NCI-H146 treated with DMSO at 0.1 percent for 48 hours (cell line): Measurements from ENCODE around the gene NFKBIA.
"Not testable (repeated sequence)": the region's sequence is repeated elsewhere in the genome, so short reads cannot be mapped to it uniquely, and the experiment has no call there.

Experiments
- DNase-seq: peaks from one replicate; lab custom pipeline; 2025; ENCODE audit not compliant: unreplicated experiment; lab: John Stamatoyannopoulos, UW

NFKBIA gene

GRCh38 chr14:35404449-35405303 lies at the start of gene NFKBIA:
Gene NFKBIA, minus strand, starts transcription at chr14:35404749. Its CDS starts 105 bp downstream, at chr14:35404644.
- peak; percentile 41 for DNase-seq

- no peak for DNase-seq
These were observed 41.9 kb upstream of the NFKBIA start for GRCh38 chr14:35446450-35446849.

- no peak for DNase-seq
These were observed 39.6 kb upstream of the NFKBIA start for GRCh38 chr14:35444104-35444503.

GRCh38 chr14:35441160-35441559 lies 36.6 kb upstream of the NFKBIA start:
- no peak for DNase-seq

- DNase-seq: no peak
These were observed 34.6 kb upstream of the NFKBIA start for GRCh38 chr14:35438910-35439713.

GRCh38 chr14:35438492-35438891 lies 33.9 kb upstream of the NFKBIA start:
- not testable (repeated sequence) for DNase-seq

- DNase-seq: no peak
These were observed 30.6 kb upstream of the NFKBIA start for GRCh38 chr14:35435177-35435576.

- no peak for DNase-seq
These were observed 29.3 kb upstream of the NFKBIA start for GRCh38 chr14:35433826-35434225.

GRCh38 chr14:35430459-35431199 lies 26.1 kb upstream of the NFKBIA start:
- DNase-seq: no peak

GRCh38 chr14:35429951-35430350 lies 25.4 kb upstream of the NFKBIA start:
- no peak for DNase-seq

- DNase-seq: no peak
These were observed 21.3 kb upstream of the NFKBIA start for GRCh38 chr14:35425850-35426249.

GRCh38 chr14:35423621-35424020 lies 19.1 kb upstream of the NFKBIA start:
- no peak for DNase-seq

GRCh38 chr14:35420036-35420811 lies 15.7 kb upstream of the NFKBIA start:
- no peak for DNase-seq

- no peak for DNase-seq
These were observed 14.9 kb upstream of the NFKBIA start for GRCh38 chr14:35419429-35419841.

- no peak for DNase-seq
These were observed 13.5 kb upstream of the NFKBIA start for GRCh38 chr14:35418093-35418492.

- no peak for DNase-seq
These were observed 11.7 kb upstream of the NFKBIA start for GRCh38 chr14:35416108-35416750.

GRCh38 chr14:35414365-35414764 lies 9.8 kb upstream of the NFKBIA start:
- DNase-seq: no peak

GRCh38 chr14:35412272-35413056 lies 7.9 kb upstream of the NFKBIA start:
- DNase-seq: no peak

- DNase-seq: no peak
These were observed 6.3 kb upstream of the NFKBIA start for GRCh38 chr14:35410858-35411257.
